DMS114 treated with DMSO at 0.1 percent for 48 hours (cell line): ENCODE data around the gene IFNA16.
"Not testable (repeated sequence)": the region's sequence is repeated elsewhere in the genome, so short reads cannot be mapped to it uniquely, and the experiment has no call there.

Source experiments
- DNase-seq: peaks from one replicate; lab custom pipeline; 2025; ENCODE audit not compliant: unreplicated experiment; lab: John Stamatoyannopoulos, UW

Gene IFNA16

DNA sequence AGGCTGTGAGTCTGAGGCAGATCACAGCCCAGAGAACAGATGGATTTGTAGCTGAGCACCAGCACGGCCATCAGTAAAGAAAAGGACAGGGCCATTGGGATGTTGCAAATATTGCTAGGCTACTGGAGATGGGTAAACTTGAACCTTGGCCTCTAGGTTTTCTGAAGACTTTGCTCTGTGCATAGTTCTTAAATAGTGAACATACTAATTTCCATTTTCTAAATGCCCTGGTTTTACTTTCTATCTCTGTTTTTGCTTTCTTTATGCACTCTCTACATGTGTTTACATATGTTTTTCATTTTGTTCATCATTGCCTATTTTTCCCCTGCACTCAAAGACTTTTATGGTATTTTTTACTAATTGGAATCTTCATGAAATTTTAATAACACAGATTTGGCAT, at the start of gene IFNA16:
IFNA16 (minus strand) TSS at position 101 of the 400 bp plus-strand sequence; CDS start at position 95, 6 bp downstream.
- not testable (repeated sequence) for DNase-seq

DNA sequence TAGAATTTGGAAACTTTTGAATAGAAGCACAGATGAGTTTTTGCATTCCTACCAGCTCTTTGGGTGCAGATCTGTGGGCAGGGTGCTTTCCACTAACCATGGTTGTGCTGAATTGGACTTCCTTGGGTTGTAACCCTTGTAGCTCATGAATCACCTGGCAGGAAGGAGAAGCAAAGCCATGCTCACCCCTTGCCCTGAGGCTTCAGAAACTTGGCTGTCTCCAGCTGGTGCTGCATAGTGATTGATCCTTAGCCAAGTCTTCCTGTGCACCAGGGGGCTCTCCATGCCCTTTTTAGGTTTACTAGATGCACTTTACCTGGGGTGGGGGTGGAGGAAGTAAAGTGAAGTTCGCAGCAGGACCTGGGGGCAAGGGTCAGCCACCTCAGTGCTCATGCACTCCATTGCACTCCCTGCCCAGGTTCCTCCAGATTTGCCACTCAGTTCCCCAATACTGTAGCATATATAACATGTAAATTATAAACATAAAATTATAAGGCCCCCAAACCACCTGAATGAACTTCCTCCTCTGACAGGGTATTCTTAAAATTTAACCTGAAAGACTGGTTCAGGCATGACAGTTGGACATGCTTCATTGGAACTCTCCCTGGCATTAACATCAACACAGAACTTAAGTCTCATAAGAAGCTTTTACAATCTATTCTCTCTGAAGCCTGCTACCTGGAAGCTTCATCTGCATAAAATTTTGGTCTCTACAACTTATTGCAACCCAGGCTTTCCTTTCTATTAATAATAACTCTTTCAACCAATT, 48.5 kb upstream of the IFNA16 start:
- no peak for DNase-seq

DNA sequence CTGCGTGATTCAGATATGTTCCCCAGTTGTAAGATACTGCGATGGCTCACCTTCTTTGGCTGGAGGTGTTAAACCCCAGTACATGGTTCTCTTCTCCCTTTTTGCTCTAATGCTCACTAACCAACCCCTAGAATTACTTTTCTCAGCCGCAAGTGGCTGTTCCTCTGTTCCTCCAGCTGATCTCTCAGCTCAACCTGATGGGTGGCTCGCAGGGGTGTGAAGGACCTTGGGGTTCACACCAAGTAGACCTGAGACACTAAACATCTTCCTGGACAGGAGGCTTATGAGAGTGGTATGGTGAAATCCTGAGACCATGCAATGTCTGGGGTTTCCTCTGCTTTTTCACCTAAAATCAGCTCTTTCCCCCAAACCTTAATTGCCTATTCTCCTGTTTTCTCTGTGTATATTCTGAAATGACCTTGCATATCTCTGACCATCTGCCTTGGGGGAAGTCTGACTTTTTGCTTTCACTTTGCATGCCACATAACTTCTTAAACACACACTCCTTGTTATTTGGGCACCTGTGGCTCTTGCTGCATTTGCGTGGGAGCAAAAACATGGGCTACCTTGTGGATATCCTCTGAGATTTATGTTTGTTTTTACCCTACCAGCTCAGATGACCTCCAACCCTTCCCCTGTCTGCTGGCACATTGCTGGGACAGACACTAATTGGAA, 38.6 kb upstream of the IFNA16 start:
- no peak for DNase-seq

DNA sequence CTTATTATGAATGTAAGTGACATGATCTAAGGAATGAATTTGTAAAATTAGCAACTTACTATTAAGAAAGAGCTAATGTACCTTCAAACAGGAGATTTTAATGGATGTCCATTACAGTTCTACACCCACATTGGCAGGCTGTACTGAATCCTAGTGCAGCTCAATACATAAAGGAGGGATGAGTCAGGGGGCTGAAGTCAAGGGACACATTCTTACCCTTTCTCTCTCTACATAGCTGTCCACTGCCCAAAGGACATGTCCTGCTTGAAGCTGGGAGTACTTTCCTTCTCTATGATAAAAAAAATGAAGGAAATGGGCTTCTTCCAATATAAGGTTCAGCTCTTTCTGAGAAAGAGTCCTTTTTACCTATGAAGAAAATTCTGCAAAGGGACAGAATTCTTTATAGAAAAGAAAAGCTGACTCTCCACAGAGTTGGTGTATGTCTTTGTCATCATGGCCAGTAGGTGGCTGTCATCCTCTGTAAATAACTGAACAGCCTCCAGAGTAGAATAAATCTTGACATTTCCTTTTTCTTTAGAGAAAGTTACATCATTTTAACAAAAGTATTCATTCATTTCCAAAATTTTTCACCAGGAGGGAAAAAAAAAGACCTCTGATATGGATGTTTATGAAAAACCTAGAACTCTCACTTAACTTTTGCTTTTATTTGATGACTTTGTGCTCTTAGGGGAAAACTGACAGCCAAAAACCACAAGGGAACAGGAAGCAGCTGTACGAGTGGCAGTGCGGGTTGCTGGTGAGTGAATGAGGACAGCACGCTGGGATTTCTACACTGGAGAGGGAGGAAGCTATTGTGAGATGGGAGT, 35.8 kb upstream of the IFNA16 start:
- DNase-seq, result peak; percentile 14

DNA sequence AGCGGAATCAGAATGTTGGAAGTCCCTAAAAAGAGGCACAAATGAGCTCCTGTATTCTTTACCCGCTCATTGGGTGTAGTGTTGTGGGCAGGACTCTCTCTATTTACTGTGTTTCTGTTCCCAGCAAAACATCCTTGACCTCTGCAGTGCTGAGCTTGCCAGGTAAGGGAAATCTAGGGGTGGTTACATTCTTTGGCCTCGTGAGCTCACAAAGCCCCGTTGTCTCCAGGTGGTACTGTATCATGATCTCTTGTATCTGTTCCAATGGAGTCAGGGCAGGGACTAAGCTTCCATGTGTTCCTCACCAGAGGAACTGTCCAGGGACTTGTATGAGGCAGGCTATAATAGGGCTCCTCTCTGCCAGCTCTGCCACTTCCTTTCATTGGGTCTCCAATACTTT, 34.5 kb upstream of the IFNA16 start:
- DNase-seq, result no peak

DNA sequence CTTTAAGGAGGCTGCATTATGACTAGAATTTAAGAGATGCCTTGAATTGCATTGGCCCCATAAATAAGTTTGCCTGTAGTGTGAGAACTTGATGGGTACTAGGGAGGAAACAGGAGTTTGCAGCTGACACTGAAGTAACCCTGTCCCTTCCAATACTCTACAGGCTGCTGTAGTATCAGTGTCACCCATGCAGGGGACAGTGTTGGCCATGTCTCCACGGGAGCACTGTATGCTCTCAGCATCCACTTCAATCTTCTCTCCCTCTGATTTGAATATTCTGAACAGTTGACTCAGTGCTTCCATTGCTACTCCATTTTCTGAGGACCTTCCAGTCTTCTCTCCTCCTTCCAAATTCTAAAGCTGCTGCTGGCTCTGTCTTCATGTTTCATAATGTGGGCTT, 34.1 kb upstream of the IFNA16 start:
- DNase-seq, result no peak

DNA sequence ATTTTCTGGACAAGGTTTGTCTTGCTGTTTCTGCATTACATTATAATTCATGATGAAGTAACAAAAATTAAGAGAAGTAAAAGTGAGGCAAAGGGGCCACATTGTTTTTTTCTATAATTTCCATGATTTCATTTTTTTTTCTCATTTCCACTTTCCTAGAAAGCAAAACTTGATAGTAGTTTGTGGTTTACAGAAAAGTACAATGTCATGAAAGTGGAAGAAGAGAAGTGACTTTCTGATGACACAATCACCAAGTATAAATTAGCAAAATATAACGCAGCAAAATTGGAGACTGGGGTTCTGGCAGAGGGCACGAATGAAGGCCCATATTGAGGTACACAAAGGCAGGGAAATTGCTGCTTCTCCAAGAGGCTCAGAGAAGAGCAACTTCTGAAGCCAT, 27.7 kb upstream of the IFNA16 start:
- DNase-seq, result no peak

DNA sequence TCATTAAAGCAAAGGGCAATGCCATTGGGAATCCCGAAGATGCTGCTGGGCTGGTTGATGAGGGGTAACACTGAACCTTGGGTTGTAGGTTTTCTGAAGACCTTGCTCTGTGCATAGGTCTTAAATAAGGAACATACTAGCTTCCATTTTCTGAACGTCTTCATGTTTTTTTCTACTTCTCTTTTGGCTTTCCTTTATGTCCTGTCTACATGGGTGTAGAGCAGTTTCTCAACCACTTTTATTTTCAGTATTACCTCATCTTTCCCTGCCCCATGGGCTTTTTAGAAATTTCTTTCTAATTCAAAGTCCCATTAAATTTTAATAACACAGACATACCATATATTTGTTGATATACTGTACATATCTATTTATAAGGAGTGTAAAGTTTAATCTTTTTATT, 22.8 kb upstream of the IFNA16 start, which contains the start of gene IFNA14:
IFNA14 (minus strand) TSS at position 95 of the 400 bp plus-strand sequence; CDS start at position 25, 70 bp downstream.
- DNase-seq, result no peak

DNA sequence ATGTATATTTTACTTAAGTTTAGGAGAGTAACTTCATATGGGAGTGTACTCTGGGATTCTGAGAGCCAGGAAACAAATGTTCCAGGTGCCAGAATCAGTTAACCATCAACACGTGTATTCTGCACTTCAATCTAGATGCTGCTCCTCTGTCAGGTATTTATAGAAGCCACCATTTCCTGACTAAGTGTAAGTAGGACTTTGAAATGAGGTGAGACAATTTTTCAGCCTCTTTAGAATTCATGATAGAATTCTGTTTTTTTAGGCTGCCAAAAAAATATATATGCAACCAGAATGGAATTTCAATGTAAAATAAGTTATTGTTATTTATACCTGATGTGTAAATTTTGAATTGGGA, 19.2 kb upstream of the IFNA16 start:
- DNase-seq, result not testable (repeated sequence)

DNA sequence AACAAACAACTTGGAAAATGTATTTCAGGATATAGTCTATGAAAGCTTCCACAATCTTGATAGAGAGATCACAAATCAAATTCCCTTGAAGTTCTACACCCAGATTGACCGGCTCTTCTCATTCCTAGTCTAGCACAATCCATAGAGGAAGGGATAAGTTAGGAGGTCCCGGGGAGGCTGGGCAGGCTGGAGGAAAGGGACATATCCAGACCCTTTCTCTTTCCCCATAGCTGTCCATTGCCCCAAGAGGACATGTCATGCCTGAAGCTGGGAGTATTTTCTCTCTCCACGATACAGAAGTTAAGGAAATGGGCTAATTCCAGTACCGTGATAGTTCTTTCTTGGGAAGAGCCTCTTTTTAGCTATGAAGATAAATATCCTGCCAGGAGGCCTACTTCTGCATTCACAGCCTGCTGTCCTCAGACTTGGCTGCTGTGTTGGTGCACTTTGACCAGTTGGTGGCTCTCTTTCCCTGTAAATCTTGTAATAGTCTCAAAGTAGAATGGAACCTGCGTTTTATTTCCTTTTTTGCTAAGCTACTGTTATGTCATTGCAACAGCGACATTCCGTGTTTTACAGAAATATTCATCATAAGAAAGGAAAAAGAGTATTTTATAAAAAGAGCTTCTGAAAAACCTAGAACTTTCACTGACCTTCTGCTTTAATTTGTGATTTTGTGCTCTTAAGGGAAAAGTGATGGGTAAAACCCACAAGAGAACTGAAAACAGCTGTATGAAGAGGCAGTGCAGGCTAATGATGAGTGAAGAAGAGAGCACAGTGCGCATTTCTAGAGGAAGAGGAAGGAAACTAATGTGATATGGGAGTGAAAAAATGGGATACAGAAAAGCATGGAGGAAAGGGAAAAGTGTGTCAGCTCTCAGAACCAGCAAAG, 18.6 kb upstream of the IFNA16 start:
- peak; percentile 21 for DNase-seq

DNA sequence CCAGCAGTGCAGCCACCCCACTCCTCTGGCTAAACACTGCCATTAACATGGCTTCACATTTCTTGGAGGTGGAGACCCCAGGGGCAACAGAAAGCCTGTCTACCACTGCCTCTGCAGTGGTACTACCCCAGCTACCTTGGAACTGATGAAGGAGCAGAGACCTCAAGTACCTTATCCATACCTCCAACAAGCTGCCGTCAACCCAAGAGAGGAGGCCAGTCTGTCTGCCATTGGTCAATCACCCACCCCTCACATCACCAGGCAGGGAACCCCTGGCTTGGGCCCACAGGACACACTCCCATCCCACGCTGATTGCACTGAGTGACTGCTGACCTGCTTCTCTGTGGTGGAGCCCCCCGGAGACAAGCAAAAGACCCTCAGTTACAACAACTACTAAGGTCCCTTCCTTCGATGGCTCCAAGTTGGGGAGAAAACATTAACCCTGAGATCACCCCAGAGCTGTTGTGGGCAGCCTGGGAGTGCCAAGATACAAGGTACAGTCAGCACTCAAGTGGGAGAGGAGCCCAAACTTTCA, 17.1 kb upstream of the IFNA16 start:
- DNase-seq, result no peak

DNA sequence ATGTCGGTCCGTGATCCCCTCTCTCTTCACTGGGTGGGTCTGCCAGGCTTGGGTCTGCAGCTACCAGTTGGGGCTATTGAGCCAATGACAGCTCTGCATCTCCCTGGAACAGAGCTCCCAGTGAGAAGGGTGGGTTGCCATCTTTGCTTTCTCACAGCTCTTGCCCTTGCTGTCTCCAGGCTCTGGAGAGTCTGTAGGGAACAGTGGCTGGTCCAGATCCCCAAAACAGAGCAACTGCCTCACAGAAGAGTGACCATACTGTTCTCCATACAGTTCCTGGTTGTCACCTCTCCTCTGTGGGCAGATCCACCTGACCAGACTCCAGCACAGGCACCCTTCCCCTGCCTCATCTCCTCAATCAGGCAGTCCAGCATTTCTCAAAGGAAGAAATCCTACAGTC, 16.1 kb upstream of the IFNA16 start:
- no peak for DNase-seq

DNA sequence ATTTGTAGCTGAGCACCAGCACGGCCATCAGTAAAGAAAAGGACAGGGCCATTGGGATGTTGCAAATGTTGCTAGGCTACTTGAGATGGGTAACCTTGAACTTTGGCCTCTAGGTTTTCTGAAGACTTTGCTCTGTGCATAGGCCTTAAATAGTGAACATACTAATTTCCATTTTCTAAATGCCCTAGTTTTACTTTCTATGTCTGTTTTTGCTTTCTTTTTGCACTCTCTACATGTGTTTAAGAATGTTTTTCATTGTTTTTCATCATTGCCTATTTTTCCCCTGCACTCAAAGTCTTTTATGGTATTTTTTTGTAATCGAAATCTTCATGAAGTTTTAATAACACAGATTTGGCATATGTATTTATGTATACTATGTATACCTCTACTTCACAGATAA, 11.0 kb upstream of the IFNA16 start, which contains the start of gene IFNA17:
IFNA17 (minus strand) TSS at position 101 of the 400 bp plus-strand sequence; CDS start at position 52, 49 bp downstream.
- no peak for DNase-seq

DNA sequence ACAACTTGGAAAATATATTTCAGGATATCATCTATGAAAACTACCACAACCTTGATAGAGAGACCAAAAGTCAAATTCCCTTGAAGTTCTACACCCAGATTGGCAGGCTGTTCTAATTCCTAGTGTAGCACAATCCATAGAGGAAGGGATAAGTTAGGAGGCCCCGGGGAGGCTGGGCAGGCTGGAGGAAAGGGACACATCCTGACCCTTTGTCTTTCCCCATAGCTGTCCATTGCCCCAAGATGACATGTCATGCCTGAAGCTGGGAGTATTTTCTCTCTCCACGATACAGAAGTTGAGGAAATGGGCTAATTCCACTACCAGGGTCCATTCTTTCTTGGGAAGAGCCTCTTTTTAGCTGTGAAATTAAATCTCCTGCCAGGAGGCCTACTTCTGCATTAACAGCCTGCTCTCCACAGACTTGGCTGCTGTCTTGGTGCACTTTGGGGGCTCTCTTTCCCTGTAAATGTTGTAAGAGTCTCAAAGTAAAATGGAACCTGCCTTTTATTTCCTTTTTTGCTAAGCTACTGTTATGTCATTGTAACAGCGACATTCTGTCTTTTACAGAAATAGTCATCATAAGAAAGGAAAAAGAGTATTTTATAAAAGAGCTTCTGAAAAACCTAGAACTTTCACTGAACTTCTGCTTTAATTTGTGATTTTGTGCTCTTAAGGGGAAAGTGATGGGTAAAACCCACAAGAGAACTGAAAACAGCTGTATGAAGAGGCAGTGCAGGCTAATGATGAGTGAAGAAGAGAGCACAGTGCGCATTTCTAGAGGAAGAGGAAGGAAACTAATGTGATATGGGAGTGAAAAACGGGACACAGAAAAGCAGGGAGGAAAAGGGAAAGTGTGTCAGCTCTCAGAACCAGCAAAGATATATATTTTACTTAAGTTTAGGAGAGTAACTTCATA, 3.4 kb downstream of the IFNA16 start:
- DNase-seq, result not testable (repeated sequence)

DNA sequence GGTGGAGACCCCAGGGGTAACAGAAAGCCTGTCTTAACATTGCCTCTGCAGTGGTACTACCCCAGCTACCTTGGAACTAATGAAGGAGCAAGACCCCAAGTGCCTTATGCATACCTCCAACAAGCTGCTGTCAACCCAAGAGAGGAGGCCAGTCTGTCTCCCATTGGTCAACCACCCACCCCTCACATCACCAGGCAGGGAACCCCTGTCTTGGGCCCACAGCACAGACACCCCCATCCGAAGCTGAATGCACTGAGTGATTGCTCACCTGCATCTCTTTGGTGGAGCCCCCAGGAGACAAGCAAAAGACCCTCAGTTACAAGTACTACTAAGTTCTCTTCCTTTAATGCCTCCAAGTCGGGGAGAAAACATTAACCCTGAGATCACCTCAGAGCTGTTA, 5.0 kb downstream of the IFNA16 start:
- DNase-seq, result not testable (repeated sequence)

DNA sequence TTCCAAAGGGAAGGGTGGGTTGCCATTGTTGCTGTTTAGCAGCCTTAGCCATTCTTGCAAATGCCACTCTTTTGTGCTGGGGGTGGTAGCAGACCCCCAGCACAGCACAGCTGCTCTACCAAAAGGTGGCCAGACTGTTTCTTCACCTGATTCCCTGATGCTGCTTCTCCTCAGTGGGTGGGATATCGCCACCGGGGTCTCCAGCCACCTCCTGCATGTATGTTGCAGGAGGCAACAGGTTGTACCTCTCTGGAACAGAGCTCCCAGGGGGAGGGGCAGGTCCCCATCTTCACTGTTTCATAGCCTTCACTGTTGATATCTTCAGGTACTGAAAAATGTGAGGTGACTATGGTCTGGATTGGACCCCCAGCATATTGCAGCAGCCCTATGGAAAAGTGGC, 6.3 kb downstream of the IFNA16 start:
- DNase-seq, result not testable (repeated sequence)

DNA sequence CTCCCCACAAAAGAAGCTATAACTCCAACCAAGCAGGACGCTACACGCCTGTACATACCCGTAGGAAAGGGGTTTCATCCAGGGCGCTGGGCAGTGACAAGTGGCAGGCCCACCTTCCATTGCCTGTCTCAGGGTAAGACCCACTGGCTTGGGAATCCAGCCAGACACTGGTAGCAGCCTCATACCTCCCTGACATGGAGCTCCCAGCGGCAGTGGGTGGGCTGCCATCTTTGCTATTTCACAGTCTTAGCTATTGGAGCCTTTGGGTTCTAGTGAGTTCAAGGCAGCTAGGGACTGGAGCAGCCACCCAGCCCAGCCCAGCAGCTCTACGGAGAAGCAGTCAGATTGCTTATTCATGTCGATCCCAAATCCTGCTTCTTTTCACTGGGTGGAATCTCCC, 6.8 kb downstream of the IFNA16 start:
- no peak for DNase-seq

DNA sequence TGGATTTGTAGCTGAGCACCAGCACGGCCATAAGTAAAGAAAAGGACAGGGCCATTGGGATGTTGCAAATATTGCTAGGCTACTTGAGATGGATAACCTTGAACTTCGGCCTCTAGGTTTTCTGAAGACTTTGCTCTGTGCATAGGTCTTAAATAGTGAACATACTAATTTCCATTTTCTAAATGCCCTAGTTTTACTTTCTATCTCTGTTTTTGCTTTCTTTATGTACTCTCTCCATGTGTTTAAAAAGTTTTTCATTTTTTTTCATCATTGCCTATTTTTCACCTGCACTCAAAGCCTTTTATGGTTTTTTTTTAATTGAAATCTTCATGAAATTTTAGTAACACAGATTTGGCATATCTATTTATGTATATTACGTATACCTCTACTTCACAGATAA, 10.1 kb downstream of the IFNA16 start, which contains the start of gene IFNA10:
IFNA10 (minus strand) TSS at position 101 of the 400 bp plus-strand sequence; CDS start at position 55, 46 bp downstream.
- DNase-seq, result not testable (repeated sequence)

DNA sequence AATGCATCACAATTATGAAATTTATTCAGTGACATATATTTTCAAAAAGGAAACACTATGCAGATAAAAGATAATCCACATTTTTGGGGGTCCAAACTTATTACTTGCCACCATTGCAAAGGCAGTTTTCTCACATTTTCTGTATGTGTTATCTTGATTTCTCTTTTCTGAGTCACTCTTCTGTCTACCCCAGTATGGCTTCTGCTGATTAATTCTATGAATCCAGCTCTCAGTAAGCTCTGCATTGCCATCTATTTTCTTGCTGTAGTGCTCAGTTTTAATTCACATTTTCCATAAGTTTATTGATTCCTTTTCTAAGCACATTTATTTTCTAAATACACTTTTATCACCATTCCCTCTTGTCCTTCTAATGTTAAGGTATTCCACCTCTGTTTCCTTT, 11.9 kb downstream of the IFNA16 start:
- no peak for DNase-seq
